Measurements from ENCODE around the gene DGKZ. TPM values are rescaled to one million over a fixed set of nuclear protein-coding genes. Genes with fewer than 3 reads are reported as not detected.

Gene DGKZ
- total RNA-seq, 1 experiment from 2014 or later: 57.9 TPM

DNA sequence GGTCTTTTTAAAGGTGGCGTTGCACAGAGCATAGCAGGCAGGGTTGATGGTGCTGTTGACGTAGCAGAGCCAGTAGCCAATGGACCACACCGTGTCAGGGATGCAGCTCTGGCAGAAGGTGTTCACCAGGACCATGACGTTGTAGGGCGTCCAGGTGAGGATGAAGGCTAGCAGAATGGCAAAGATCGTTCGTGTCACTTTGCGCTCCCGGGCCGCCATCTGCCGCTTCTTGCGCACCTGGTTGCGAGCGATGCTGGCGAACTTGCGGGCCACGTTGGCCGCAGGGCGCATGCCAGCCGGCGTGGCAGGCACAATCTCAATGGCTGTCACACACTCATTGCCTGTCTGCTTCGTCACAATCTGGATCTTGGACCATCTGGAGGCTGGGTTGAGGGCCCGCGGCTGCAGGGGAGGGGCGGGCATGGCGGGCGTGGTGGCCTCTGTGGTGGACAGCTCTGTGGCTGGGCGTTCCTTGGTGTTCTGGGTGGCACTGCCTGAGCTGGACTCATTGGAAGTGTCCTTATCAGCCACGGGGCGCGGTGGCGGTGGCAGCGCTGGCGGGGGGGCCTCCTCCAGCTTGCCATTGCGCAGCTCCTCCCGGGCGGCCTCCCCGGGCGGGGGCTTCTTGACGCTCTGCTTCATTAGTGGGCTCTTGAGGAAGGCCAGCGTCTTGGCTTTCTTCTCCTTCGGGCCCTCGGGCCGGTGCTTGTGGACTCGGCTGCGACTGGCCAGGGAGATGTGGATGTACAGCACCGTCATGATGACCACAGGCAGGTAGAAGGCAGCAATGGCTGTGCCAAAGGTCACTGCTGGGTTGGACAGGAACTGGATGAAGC is 38.1 kb downstream of the DGKZ start:
- no peaks in the 10 kb centered on the region for H3K36me3 Mint-ChIP-seq (ENCODE audit: insufficient read depth, unreplicated experiment)
- TF ChIP-seq, protein P1, sequence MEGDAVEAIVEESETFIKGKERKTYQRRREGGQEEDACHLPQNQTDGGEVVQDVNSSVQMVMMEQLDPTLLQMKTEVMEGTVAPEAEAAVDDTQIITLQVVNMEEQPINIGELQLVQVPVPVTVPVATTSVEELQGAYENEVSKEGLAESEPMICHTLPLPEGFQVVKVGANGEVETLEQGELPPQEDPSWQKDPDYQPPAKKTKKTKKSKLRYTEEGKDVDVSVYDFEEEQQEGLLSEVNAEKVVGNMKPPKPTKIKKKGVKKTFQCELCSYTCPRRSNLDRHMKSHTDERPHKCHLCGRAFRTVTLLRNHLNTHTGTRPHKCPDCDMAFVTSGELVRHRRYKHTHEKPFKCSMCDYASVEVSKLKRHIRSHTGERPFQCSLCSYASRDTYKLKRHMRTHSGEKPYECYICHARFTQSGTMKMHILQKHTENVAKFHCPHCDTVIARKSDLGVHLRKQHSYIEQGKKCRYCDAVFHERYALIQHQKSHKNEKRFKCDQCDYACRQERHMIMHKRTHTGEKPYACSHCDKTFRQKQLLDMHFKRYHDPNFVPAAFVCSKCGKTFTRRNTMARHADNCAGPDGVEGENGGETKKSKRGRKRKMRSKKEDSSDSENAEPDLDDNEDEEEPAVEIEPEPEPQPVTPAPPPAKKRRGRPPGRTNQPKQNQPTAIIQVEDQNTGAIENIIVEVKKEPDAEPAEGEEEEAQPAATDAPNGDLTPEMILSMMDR (IDR thresholded peaks at IDR 0.05; ENCODE audit: unreplicated experiment): no peak
- no peak overlapping the region for H3K4me3 Mint-ChIP-seq (ENCODE audit: unreplicated experiment)
- POLR2A ChIA-PET: interaction anchor here (0.7 kb wide), 1 partner anchor 117 kb away, joined by 3 read pairs; no protein-coding TSS in a partner anchor
- H3K4me1 Mint-ChIP-seq (ENCODE audit: insufficient read depth, unreplicated experiment): peaks cover 6% of the 10 kb centered on the region
- no peaks in the 10 kb centered on the region for H3K9me3 Mint-ChIP-seq (ENCODE audit: unreplicated experiment)
- intact Hi-C loops (cut with micrococcal nuclease): no loop called here
- peaks cover 31% of the 10 kb centered on the region for H3K27me3 Mint-ChIP-seq (ENCODE audit: insufficient read depth, unreplicated experiment)
- no peak for DNase-seq (ENCODE audit: unreplicated experiment)
- H3K27ac Mint-ChIP-seq (ENCODE audit: low read depth, unreplicated experiment): no peak overlapping the region
- CTCF ChIA-PET: interaction anchor here (0.5 to 0.7 kb wide), 3 partner anchors 21 to 154 kb away, joined by 3 read pairs; no protein-coding TSS in a partner anchor
- no TSS peak for BruUV-seq (replicated peaks)

DNA sequence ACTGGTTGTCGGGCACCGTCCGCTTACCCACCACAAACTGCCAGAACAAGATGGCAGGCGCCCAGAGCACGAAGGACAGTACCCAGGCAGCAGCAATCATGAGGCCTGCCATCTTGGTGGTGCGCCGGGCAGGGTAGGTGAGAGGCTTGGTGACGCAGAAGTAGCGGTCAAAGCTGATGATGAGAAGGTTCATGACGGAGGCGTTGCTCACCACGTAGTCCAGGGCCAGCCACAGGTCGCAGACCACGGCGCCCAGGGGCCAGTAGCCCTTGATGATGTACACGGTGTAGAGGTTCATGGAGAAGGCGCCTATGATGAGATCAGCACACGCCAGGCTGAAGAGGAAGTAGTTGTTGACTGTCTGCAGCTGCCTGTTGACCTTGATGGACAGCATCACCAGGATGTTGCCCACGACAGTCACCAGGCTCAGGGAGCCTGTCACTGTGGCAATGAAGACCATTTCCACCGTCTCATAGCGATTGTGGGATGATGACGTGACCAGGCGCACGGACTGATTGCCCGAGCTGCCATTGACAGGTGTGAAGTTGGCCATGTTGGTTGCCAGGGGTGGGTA is 38.8 kb downstream of the DGKZ start:
- BruUV-seq (replicated peaks): no TSS peak
- TF ChIP-seq, protein P1 (IDR thresholded peaks at IDR 0.05; ENCODE audit: unreplicated experiment): no peak
- H3K4me3 Mint-ChIP-seq (ENCODE audit: unreplicated experiment): no peak overlapping the region
- CTCF ChIA-PET: interaction anchor here (0.5 to 1.5 kb wide), 6 partner anchors 22 to 423 kb away, joined by 3 to 6 read pairs (median 3); no protein-coding TSS in a partner anchor
- no peaks in the 10 kb centered on the region for H3K9me3 Mint-ChIP-seq (ENCODE audit: unreplicated experiment)
- intact Hi-C loops (cut with micrococcal nuclease): no loop called here
- H3K27ac Mint-ChIP-seq (ENCODE audit: low read depth, unreplicated experiment): no peak overlapping the region
- POLR2A ChIA-PET: interaction anchor here (0.9 kb wide), 1 partner anchor 153 kb away, joined by 3 read pairs; no protein-coding TSS in a partner anchor
- peaks cover 38% of the 10 kb centered on the region for H3K27me3 Mint-ChIP-seq (ENCODE audit: insufficient read depth, unreplicated experiment)
- peaks cover 6% of the 10 kb centered on the region for H3K4me1 Mint-ChIP-seq (ENCODE audit: insufficient read depth, unreplicated experiment)
- no peaks in the 10 kb centered on the region for H3K36me3 Mint-ChIP-seq (ENCODE audit: insufficient read depth, unreplicated experiment)
- no peak for DNase-seq (ENCODE audit: unreplicated experiment)

DNA sequence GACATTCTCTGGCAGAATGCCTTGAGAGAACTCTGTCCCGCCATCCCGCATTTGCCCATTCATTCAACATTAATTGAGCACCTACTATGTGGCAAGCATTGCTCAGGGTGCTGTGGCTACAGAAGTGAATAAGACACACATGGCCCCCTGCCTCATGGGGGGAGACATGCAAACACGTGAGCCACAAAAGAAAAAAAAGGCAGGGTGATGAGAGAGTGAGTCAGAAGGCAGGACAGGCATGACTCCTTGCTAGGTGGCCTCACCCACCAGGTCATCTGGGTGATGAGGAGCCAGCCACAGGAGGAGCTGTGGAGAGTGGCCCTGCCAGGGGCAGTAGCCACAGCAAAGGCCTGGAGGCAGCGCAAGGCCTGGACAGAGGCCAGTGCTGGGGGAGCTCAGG is 39.4 kb downstream of the DGKZ start:
- Mint-ChIP-seq H3K27ac (ENCODE audit: low read depth, unreplicated experiment) (no peak overlapping the region), H3K9me3 (ENCODE audit: unreplicated experiment) (no peaks in the 10 kb centered on the region), H3K36me3 (ENCODE audit: insufficient read depth, unreplicated experiment) (no peaks in the 10 kb centered on the region), H3K4me1 (ENCODE audit: insufficient read depth, unreplicated experiment) (peaks cover 6% of the 10 kb centered on the region), H3K27me3 (ENCODE audit: insufficient read depth, unreplicated experiment) (peaks cover 40% of the 10 kb centered on the region), H3K4me3 (ENCODE audit: unreplicated experiment) (no peak overlapping the region)
- BruUV-seq (replicated peaks): no TSS peak
- no peak for DNase-seq (ENCODE audit: unreplicated experiment)
- TF ChIP-seq, protein P1 (IDR thresholded peaks at IDR 0.05; ENCODE audit: unreplicated experiment): no peak
- intact Hi-C loops (cut with micrococcal nuclease): no loop called here
- ChIA-PET POLR2A (interaction anchor here (0.9 to 1.1 kb wide), 2 partner anchors 25 to 152 kb away, joined by 3 read pairs; no protein-coding TSS in a partner anchor), CTCF (interaction anchor here (0.6 to 4.1 kb wide), 7 partner anchors 9 to 885 kb away, joined by 3 to 21 read pairs (median 5); no protein-coding TSS in a partner anchor)

DNA sequence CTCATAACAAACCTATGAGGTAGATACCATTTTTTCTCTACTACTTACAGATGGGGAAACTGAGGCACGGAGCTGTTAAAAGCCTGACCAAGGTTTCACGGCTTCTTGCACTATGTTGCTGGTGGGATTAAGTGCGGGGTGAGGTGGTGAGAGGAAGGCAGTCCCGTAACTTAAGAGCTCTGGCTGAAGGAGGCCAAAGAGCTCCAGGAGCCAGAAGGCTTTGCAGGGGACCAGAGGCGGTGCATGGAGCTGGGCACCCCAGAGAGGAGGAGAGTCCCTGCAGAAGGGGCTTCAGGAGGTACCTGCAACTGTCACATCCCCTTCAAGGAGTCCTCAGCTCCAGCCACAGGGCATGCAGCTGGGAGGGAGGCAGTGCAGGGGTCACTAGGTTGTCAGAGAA is 40.2 kb downstream of the DGKZ start:
- Mint-ChIP-seq H3K4me1 (ENCODE audit: insufficient read depth, unreplicated experiment) (peaks cover 6% of the 10 kb centered on the region), H3K27ac (ENCODE audit: low read depth, unreplicated experiment) (no peak overlapping the region), H3K4me3 (ENCODE audit: unreplicated experiment) (no peak overlapping the region), H3K36me3 (ENCODE audit: insufficient read depth, unreplicated experiment) (no peaks in the 10 kb centered on the region), H3K27me3 (ENCODE audit: insufficient read depth, unreplicated experiment) (peaks cover 40% of the 10 kb centered on the region), H3K9me3 (ENCODE audit: unreplicated experiment) (no peaks in the 10 kb centered on the region)
- TF ChIP-seq, protein P1 (IDR thresholded peaks at IDR 0.05; ENCODE audit: unreplicated experiment): no peak
- DNase-seq (ENCODE audit: unreplicated experiment): no peak
- POLR2A ChIA-PET: interaction anchor here (0.7 to 1.1 kb wide), 4 partner anchors 26 to 269 kb away, joined by 3 read pairs; no protein-coding TSS in a partner anchor
- no TSS peak for BruUV-seq (replicated peaks)
- CTCF ChIA-PET: interaction anchor here (0.7 to 4.1 kb wide), 12 partner anchors 10 to 893 kb away, joined by 3 to 21 read pairs (median 4); no protein-coding TSS in a partner anchor
- intact Hi-C loops (cut with micrococcal nuclease): no loop called here

Data from MCF 10A (cell line).